ENCODE measurements around the gene POLR3B.

GRCh38 chr12:106415134-106415533 lies 57.6 kb downstream of the POLR3B start:
- TF ChIP-seq CTCF (IDR thresholded peaks at IDR 0.05) (no peak), POLR2AphosphoS5 (IDR thresholded peaks at IDR 0.05) (no peak), POLR2A (IDR thresholded peaks at IDR 0.05) (no peak), EP300 (IDR thresholded peaks at IDR 0.05) (no peak)
